ENCODE results near the gene STPG2. TPM values are rescaled to one million over a fixed set of nuclear protein-coding genes. Genes with fewer than 3 reads are reported as not detected.

STPG2 gene
- total and polyA plus RNA-seq, 2 donors (not counting 3 experiments of a cell fraction or from before 2014, with no cell fraction given) = not detected

GRCh38 chr4:97917115-97917514 lies 226.2 kb downstream of the STPG2 start:
- no peaks in the 10 kb centered on the region for H3K79me2 ChIP-seq (ENCODE audit: control insufficient read depth, insufficient read depth, low read length)
- H3K4me2 ChIP-seq (ENCODE audit: insufficient read depth, low read length) = no peak overlapping the region
- dilution Hi-C loops (cut with MboI; ENCODE audit: extremely low pct_ligation_motif_present, low sequenced_read_pairs) (no loop called here), intact Hi-C loops (cut with micrococcal nuclease) (no loop called here)
- DNase-seq (ENCODE audit: low read depth, low spot score) (no peak), FAIRE-seq (no peak)
- H3K9me1 ChIP-seq (replicated peaks; ENCODE audit: control insufficient read depth, extremely low read depth, insufficient read depth, low read length) = no peaks in the 10 kb centered on the region
- TF ChIP-seq GATA2 (IDR thresholded peaks at IDR 0.05; ENCODE audit: insufficient read depth, insufficient read length, low read depth, low read length) (no peak), FOS (IDR thresholded peaks at IDR 0.05; ENCODE audit: borderline replicate concordance, insufficient read depth, low read length) (no peak), JUN (IDR thresholded peaks at IDR 0.05; ENCODE audit: borderline replicate concordance, insufficient read depth, insufficient read length, low read depth) (no peak), MYC (IDR thresholded peaks at IDR 0.05; ENCODE audit: low read depth, low read length) (no peak), POLR2AphosphoS5 (IDR thresholded peaks at IDR 0.05; ENCODE audit: insufficient read depth, low read depth, low read length) (no peak), CTCF (IDR thresholded peaks at IDR 0.05; ENCODE audit: extremely low read depth in 1 of 2, insufficient read depth in 1 of 2, low read depth in 1 of 2, low read length in 2 of 2) (no peak), EZH2 (IDR thresholded peaks at IDR 0.05; ENCODE audit: borderline replicate concordance, low read depth, low read length, severe bottlenecking) (no peak), MAX (IDR thresholded peaks at IDR 0.05; ENCODE audit: insufficient read depth, insufficient read length) (no peak), POLR2A (IDR thresholded peaks at IDR 0.05; ENCODE audit: low read depth, low read length) (no peak)
- H4K20me1 ChIP-seq (replicated peaks; ENCODE audit: control insufficient read depth, extremely low read depth, insufficient read depth, low read length) = no peaks in the 10 kb centered on the region
- H3K9me3 ChIP-seq (replicated peaks; ENCODE audit: control insufficient read depth, insufficient read depth, low read length) = no peaks in the 10 kb centered on the region
- no peak overlapping the region for H3K9ac ChIP-seq (replicated peaks; ENCODE audit: extremely low read depth, insufficient read depth, low read length)
- no TSS peak for BruUV-seq (replicated peaks)
- no peak overlapping the region for H3K4me3 ChIP-seq (replicated peaks in 1 of 3; ENCODE audit: insufficient read depth in 1 of 3, low read depth in 1 of 3, low read length in 3 of 3)
- ChIA-PET CTCF (no interaction called here), POLR2A (no interaction called here)
- no peaks in the 10 kb centered on the region for H3K27me3 ChIP-seq (ENCODE audit: control insufficient read depth in 2 of 2, insufficient read depth in 2 of 2, low read length in 2 of 2)
- H3K27ac ChIP-seq (ENCODE audit: insufficient read depth, low read depth, low read length) = no peak overlapping the region
- H2AFZ ChIP-seq (ENCODE audit: low read depth, low read length) = no peak overlapping the region
- no peaks in the 10 kb centered on the region for H3K36me3 ChIP-seq (ENCODE audit: control insufficient read depth in 2 of 2, extremely low read depth in 1 of 2, insufficient read depth in 2 of 2, low read length in 2 of 2)
- no peaks in the 10 kb centered on the region for H3K4me1 ChIP-seq (ENCODE audit: control insufficient read depth, extremely low read depth, insufficient read depth, low read length)

Data from endothelial cell of umbilical vein (primary cell).